GM12878 (cell line): Measurements from ENCODE around the gene AGR3.

ENCODE experiments used
- CBFB ChIP-seq: IDR thresholded peaks from 2 replicates; pipeline ENCODE4 v1.6.1; 2016; ENCODE audit warnings: antibody characterized with exemption, low read depth
- HCFC1 ChIP-seq: fragments of 150-350 bp; IDR thresholded peaks from 2 replicates; pipeline ENCODE4 v1.6.1; 2014; ENCODE audit warnings: low read length
- IKZF1 ChIP-seq: fragments of 450-650 bp; conservative IDR thresholded peaks from 2 replicates; pipeline ENCODE4 v1.6.1; 2017; ENCODE audit warnings: antibody characterized with exemption, mild to moderate bottlenecking
- POLR2AphosphoS5 ChIP-seq: IDR thresholded peaks from 2 replicates; pipeline ENCODE4 v1.6.1; 2011; ENCODE audit warnings: mild to moderate bottlenecking, low read length, inconsistent platforms
- TCF12 ChIP-seq: IDR thresholded peaks from 2 replicates; pipeline ENCODE4 v1.6.1; 2011; ENCODE audit warnings: low read depth, mild to moderate bottlenecking, low read length
- WRNIP1 ChIP-seq: IDR thresholded peaks from 2 replicates; pipeline ENCODE4 v1.6.1; 2011; ENCODE audit warnings: low read depth, low read length, improper control_type of control experiment, borderline replicate concordance
- TF ChIP-seq, protein P1 (sequence below), 3 experiments: IDR thresholded peaks in 2 of 3; conservative IDR thresholded peaks in 1 of 3; 2 replicates each; pipeline ENCODE4 v1.5.1; 2011; ENCODE audit warnings: low read depth in 3 of 3, low read length in 3 of 3, mild to moderate bottlenecking in 3 of 3, control low read depth in 2 of 3, moderate library complexity in 2 of 3, inconsistent platforms in 1 of 3, mixed read lengths in 1 of 3; ENCODE audit not compliant: control insufficient read depth in 2 of 3, insufficient read depth in 1 of 3; ENCODE audit errors: extremely low read depth in 1 of 3
- TF ChIP-seq, protein P2 (sequence below): IDR thresholded peaks from 2 replicates; pipeline ENCODE4 v1.6.1; 2012; ENCODE audit warnings: mild to moderate bottlenecking, low read depth, low read length

DNA sequence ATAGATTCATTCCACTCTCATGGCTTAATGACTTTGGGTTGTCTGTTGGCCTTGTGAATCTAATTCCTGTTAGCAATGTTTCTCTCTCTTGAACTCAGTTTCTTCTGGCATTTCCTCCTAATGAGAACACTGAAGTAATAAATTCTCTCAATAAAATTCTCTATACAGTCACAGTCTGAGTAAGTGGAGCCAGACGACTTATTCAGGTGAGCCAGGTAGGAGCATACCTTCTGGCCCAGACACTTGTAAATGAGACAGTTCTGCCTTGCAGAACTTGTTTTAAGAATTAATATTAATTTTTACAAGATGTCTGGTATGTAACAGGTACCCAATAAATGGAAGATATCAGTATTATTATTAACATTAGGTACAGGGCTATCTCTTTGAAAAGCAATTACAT, 48.4 kb downstream of the AGR3 start:
- TF ChIP-seq CBFB = no peak
- no peak for TF ChIP-seq POLR2AphosphoS5
- TF ChIP-seq, protein P1, sequence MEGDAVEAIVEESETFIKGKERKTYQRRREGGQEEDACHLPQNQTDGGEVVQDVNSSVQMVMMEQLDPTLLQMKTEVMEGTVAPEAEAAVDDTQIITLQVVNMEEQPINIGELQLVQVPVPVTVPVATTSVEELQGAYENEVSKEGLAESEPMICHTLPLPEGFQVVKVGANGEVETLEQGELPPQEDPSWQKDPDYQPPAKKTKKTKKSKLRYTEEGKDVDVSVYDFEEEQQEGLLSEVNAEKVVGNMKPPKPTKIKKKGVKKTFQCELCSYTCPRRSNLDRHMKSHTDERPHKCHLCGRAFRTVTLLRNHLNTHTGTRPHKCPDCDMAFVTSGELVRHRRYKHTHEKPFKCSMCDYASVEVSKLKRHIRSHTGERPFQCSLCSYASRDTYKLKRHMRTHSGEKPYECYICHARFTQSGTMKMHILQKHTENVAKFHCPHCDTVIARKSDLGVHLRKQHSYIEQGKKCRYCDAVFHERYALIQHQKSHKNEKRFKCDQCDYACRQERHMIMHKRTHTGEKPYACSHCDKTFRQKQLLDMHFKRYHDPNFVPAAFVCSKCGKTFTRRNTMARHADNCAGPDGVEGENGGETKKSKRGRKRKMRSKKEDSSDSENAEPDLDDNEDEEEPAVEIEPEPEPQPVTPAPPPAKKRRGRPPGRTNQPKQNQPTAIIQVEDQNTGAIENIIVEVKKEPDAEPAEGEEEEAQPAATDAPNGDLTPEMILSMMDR (IDR thresholded peaks at IDR 0.05 in 2 of 3, conservative IDR thresholded peaks at IDR 0.05 in 1 of 3; ENCODE audit: control insufficient read depth in 2 of 3, extremely low read depth in 1 of 3, insufficient read depth in 1 of 3, low read depth in 3 of 3, low read length in 3 of 3) = no peak
- no peak for TF ChIP-seq WRNIP1
- no peak for TF ChIP-seq TCF12
- no peak for TF ChIP-seq HCFC1
- TF ChIP-seq, protein P2, sequence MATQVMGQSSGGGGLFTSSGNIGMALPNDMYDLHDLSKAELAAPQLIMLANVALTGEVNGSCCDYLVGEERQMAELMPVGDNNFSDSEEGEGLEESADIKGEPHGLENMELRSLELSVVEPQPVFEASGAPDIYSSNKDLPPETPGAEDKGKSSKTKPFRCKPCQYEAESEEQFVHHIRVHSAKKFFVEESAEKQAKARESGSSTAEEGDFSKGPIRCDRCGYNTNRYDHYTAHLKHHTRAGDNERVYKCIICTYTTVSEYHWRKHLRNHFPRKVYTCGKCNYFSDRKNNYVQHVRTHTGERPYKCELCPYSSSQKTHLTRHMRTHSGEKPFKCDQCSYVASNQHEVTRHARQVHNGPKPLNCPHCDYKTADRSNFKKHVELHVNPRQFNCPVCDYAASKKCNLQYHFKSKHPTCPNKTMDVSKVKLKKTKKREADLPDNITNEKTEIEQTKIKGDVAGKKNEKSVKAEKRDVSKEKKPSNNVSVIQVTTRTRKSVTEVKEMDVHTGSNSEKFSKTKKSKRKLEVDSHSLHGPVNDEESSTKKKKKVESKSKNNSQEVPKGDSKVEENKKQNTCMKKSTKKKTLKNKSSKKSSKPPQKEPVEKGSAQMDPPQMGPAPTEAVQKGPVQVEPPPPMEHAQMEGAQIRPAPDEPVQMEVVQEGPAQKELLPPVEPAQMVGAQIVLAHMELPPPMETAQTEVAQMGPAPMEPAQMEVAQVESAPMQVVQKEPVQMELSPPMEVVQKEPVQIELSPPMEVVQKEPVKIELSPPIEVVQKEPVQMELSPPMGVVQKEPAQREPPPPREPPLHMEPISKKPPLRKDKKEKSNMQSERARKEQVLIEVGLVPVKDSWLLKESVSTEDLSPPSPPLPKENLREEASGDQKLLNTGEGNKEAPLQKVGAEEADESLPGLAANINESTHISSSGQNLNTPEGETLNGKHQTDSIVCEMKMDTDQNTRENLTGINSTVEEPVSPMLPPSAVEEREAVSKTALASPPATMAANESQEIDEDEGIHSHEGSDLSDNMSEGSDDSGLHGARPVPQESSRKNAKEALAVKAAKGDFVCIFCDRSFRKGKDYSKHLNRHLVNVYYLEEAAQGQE = no peak
- no peak for TF ChIP-seq IKZF1
